H1 (cell line): ENCODE data around the gene RMND5A. TPM values are rescaled to one million over a fixed set of nuclear protein-coding genes. Genes with fewer than 3 reads are reported as not detected.

Experiments used
- CTCF ChIA-PET: fragments of 300-600 bp; sonication (Branson Sonifier 250); formaldehyde crosslinking; loops from one replicate; lab custom pipeline; 2021; ENCODE audit not compliant: partially characterized antibody; lab: Charles Lee
- POLR2A ChIA-PET: fragments of 300-600 bp; sonication (Branson Sonifier 250); formaldehyde crosslinking; loops from one replicate; lab custom pipeline; 2021; ENCODE audit warnings: inconsistent platforms; ENCODE audit not compliant: partially characterized antibody; lab: Charles Lee
- DNase-seq, 2 experiments: peaks; one replicate each; pipeline versions ENCODE4 v3.0.0 to v3.0.0-alpha.2; 2010 to 2022; ENCODE audit warnings: low spot score in 2 of 2, low read depth in 1 of 2, mixed read lengths in 1 of 2
- FAIRE-seq: peaks from 2 replicates; lab custom pipeline; 2011; peaks lifted over from hg19 to GRCh38; lab: Jason Lieb, UNC
- H2AFZ ChIP-seq: 2 replicates; pipeline ENCODE4 v1.8.1; 2012; ENCODE audit warnings: low read length, inconsistent platforms
- H2AK5ac ChIP-seq: 2 replicates; pipeline ENCODE4 v1.6.1; 2013; ENCODE audit warnings: low read depth, low read length
- H2BK120ac ChIP-seq: replicated peaks from 2 replicates; pipeline ENCODE3; 2013; ENCODE audit warnings: low read depth, low read length, inconsistent platforms
- H2BK12ac ChIP-seq: 2 replicates; pipeline ENCODE4 v1.6.1; 2013; ENCODE audit warnings: low read depth, low read length
- H2BK15ac ChIP-seq: 2 replicates; pipeline ENCODE4 v1.6.1; 2013; ENCODE audit warnings: low read length
- H2BK20ac ChIP-seq: 2 replicates; pipeline ENCODE4 v1.6.1; 2013; ENCODE audit warnings: low read length
- H2BK5ac ChIP-seq: 2 replicates; pipeline ENCODE4 v1.6.1; 2013; ENCODE audit warnings: low read depth, low read length
- H3K14ac ChIP-seq: 2 replicates; pipeline ENCODE4 v1.6.1; 2013; ENCODE audit warnings: inconsistent platforms; ENCODE audit not compliant: insufficient read length
- H3K18ac ChIP-seq: 2 replicates; pipeline ENCODE4 v1.6.1; 2013; ENCODE audit warnings: low read length; ENCODE audit errors: extremely low read depth
- H3K23ac ChIP-seq: 2 replicates; pipeline ENCODE4 v1.6.1; 2013; ENCODE audit warnings: inconsistent platforms; ENCODE audit not compliant: insufficient read length
- H3K23me2 ChIP-seq: 2 replicates; pipeline ENCODE4 v1.6.1; 2013; ENCODE audit warnings: low read depth, low read length
- H3K27ac ChIP-seq: 2 replicates; pipeline ENCODE4 v1.6.1; 2011; ENCODE audit warnings: low read depth, low read length, inconsistent platforms
- H3K27me3 ChIP-seq, 4 experiments: replicated peaks in 1 of 4; 1 replicate in 1 of 4; 2 replicates in 3 of 4; pipeline versions ENCODE4 v1.6.1 to v1.8.1; 2011 to 2013; ENCODE audit warnings: low read length in 3 of 4, mild to moderate bottlenecking in 3 of 4, inconsistent platforms in 2 of 4, mixed read lengths in 2 of 4, moderate library complexity in 1 of 4; ENCODE audit not compliant: control insufficient read depth in 3 of 4, insufficient read depth in 3 of 4; ENCODE audit errors: extremely low read depth in 1 of 4
- H3K36me3 ChIP-seq, 4 experiments: 2 replicates each; pipeline versions ENCODE4 v1.6.1 to v1.8.1; 2011 to 2013; ENCODE audit warnings: mild to moderate bottlenecking in 4 of 4, low read length in 3 of 4, moderate library complexity in 2 of 4, control low read depth in 1 of 4, inconsistent platforms in 1 of 4; ENCODE audit not compliant: insufficient read depth in 4 of 4, control insufficient read depth in 2 of 4
- H3K4ac ChIP-seq: replicated peaks from 2 replicates; pipeline ENCODE3; 2013; ENCODE audit warnings: low read length, low read depth, mixed read lengths, inconsistent platforms; ENCODE audit not compliant: insufficient read length
- H3K4me1 ChIP-seq, 4 experiments: replicated peaks in 1 of 4; 1 replicate in 1 of 4; 2 replicates in 3 of 4; pipeline versions ENCODE4 v1.6.1 to v1.8.1; 2011 to 2013; ENCODE audit warnings: low read length in 3 of 4, inconsistent platforms in 2 of 4, mixed read lengths in 1 of 4; ENCODE audit not compliant: insufficient read depth in 4 of 4, control insufficient read depth in 3 of 4
- H3K4me2 ChIP-seq, 2 experiments: 2 replicates each; pipeline versions ENCODE4 v1.6.1 to v1.8.1; 2011 to 2013; ENCODE audit warnings: low read depth in 2 of 2, low read length in 2 of 2, control low read depth in 1 of 2, inconsistent platforms in 1 of 2, mild to moderate bottlenecking in 1 of 2; ENCODE audit not compliant: insufficient read depth in 1 of 2
- H3K4me3 ChIP-seq, 4 experiments: fragments of 200-600, 300-600 bp in 1 of 4; sonication (generic), shearing (Covaris generic), sonication (Bioruptor Twin) in 1 of 4; 2 replicates each; pipeline versions ENCODE4 v1.5.1 to v1.8.1; 2011 to 2016; ENCODE audit warnings: low read length in 4 of 4, low read depth in 3 of 4, control low read depth in 2 of 4, inconsistent platforms in 2 of 4, mild to moderate bottlenecking in 2 of 4, mixed read lengths in 1 of 4, moderate library complexity in 1 of 4; ENCODE audit not compliant: insufficient read depth in 2 of 4; ENCODE audit errors: extremely low read depth in 1 of 4
- H3K56ac ChIP-seq: replicated peaks from 2 replicates; pipeline ENCODE3; 2013; ENCODE audit warnings: low read depth, mild to moderate bottlenecking, mixed read lengths, low read length, inconsistent platforms; ENCODE audit not compliant: insufficient read length
- H3K79me1 ChIP-seq: 2 replicates; pipeline ENCODE4 v1.6.1; 2013; ENCODE audit warnings: low read depth, low read length, control low read depth
- H3K79me2 ChIP-seq, 2 experiments: 2 replicates each; pipeline versions ENCODE4 v1.6.1 to v1.8.1; 2012 to 2013; ENCODE audit warnings: low read length in 2 of 2, mild to moderate bottlenecking in 2 of 2, inconsistent platforms in 1 of 2; ENCODE audit not compliant: insufficient read depth in 2 of 2, control insufficient read depth in 1 of 2
- H3K9ac ChIP-seq, 4 experiments: replicated peaks in 1 of 4; 1 replicate in 1 of 4; 2 replicates in 3 of 4; pipeline versions ENCODE4 v1.6.1 to v1.8.1; 2011 to 2013; ENCODE audit warnings: low read depth in 3 of 4, low read length in 3 of 4, control low read depth in 2 of 4, mild to moderate bottlenecking in 2 of 4, moderate library complexity in 2 of 4, inconsistent platforms in 1 of 4; ENCODE audit errors: extremely low read depth in 1 of 4
- H3K9me3 ChIP-seq, 2 experiments: 2 replicates each; pipeline versions ENCODE4 v1.6.1 to v1.8.1; 2012 to 2013; ENCODE audit warnings: mild to moderate bottlenecking in 2 of 2, moderate library complexity in 2 of 2, control low read depth in 1 of 2, inconsistent platforms in 1 of 2, low read depth in 1 of 2, low read length in 1 of 2, mixed read lengths in 1 of 2; ENCODE audit not compliant: insufficient read depth in 2 of 2
- H4K20me1 ChIP-seq, 2 experiments: replicated peaks in 1 of 2; 2 replicates each; pipeline versions ENCODE3 to v1.8.1; 2011 to 2013; ENCODE audit warnings: inconsistent platforms in 2 of 2, low read length in 2 of 2, mild to moderate bottlenecking in 1 of 2; ENCODE audit not compliant: insufficient read depth in 2 of 2, control insufficient read depth in 1 of 2
- H4K5ac ChIP-seq: 2 replicates; pipeline ENCODE4 v1.6.1; 2013; ENCODE audit warnings: low read length, low read depth, mixed read lengths, inconsistent platforms; ENCODE audit not compliant: insufficient read length
- H4K8ac ChIP-seq: 2 replicates; pipeline ENCODE4 v1.8.0; 2013; ENCODE audit warnings: mild to moderate bottlenecking, moderate library complexity, low read length, inconsistent platforms; ENCODE audit not compliant: insufficient read depth; ENCODE audit errors: extremely low read depth
- H4K91ac ChIP-seq: replicated peaks from 2 replicates; pipeline ENCODE3; 2013; ENCODE audit warnings: low read length, mixed read lengths, inconsistent platforms; ENCODE audit not compliant: insufficient read length
- EGR1 ChIP-seq: IDR thresholded peaks from 2 replicates; pipeline ENCODE4 v1.6.1; 2011; ENCODE audit warnings: low read depth, low read length, borderline replicate concordance
- GABPA ChIP-seq: IDR thresholded peaks from 2 replicates; pipeline ENCODE4 v1.6.1; 2011; ENCODE audit warnings: mild to moderate bottlenecking, low read length, moderate library complexity, borderline replicate concordance; ENCODE audit not compliant: insufficient read depth
- GTF2F1 ChIP-seq: IDR thresholded peaks from 2 replicates; pipeline ENCODE4 v1.6.1; 2012; ENCODE audit warnings: low read depth, low read length, improper control_type of control experiment, borderline replicate concordance
- POU5F1 ChIP-seq: IDR thresholded peaks from 2 replicates; pipeline ENCODE4 v1.6.1; 2011; ENCODE audit warnings: low read depth, mild to moderate bottlenecking, low read length, moderate library complexity
- RAD21 ChIP-seq, 2 experiments: IDR thresholded peaks in 1 of 2; conservative IDR thresholded peaks in 1 of 2; 2 replicates each; pipeline ENCODE4 v1.6.1; 2011; ENCODE audit warnings: low read depth in 2 of 2, low read length in 2 of 2, improper control_type of control experiment in 1 of 2, inconsistent platforms in 1 of 2, mild to moderate bottlenecking in 1 of 2, moderate library complexity in 1 of 2
- RNF2 ChIP-seq: fragments of 200-900, 300-1000 bp; sonication (generic); IDR thresholded peaks from 2 replicates; pipeline ENCODE4 v1.7.1; 2016; ENCODE audit warnings: borderline replicate concordance, low read depth, mild to moderate bottlenecking, antibody characterized with exemption, low read length; ENCODE audit not compliant: poor library complexity, severe bottlenecking; ENCODE audit errors: missing control alignments
- SP1 ChIP-seq: IDR thresholded peaks from 2 replicates; pipeline ENCODE4 v1.6.1; 2011; ENCODE audit warnings: low read depth, low read length
- TEAD4 ChIP-seq: IDR thresholded peaks from 2 replicates; pipeline ENCODE4 v1.6.1; 2012; ENCODE audit warnings: low read depth, low read length, inconsistent platforms, mixed read lengths
- WGBS, 2 experiments: shearing (Covaris generic) in 1 of 2; methylation state at CpG; one replicate each; pipeline versions ENCODE4 v1.1.6 to v1.1.7; 2013 to 2015; ENCODE audit warnings: low lambda C conversion rate in 2 of 2, mixed read lengths in 2 of 2, inconsistent platforms in 1 of 2, low coverage in 1 of 2, missing lambda C conversion rate in 1 of 2; ENCODE audit not compliant: insufficient replicate concordance in 2 of 2, insufficient coverage in 1 of 2, insufficient read length in 1 of 2; ENCODE audit errors: extremely low coverage in 1 of 2, missing lambda C conversion rate in 1 of 2; 5-methylcytosine and 5-hydroxymethylcytosine counted together
- polyA plus RNA-seq, 7 experiments: library from polyadenylated mRNA; depleted of rRNA in 3 of 7; stranded (reverse) in 5 of 7; unstranded in 2 of 7; fragments of >200 nt in 5 of 7; fragments of 200-250 nt in 2 of 7; gene quantifications; 1 replicate in 5 of 7; 2 replicates in 1 of 7; 4 replicates in 1 of 7; pipeline versions ENCODE4 v1.2.1 to v1.2.3, GENCODE V29; 2011 to 2013; ENCODE audit warnings: missing spikeins in 2 of 7, mixed read lengths in 2 of 7
- total RNA-seq: library from RNA; stranded (reverse); fragmentation: NEBNext Ultra II Directional; extraction: Animal tissue kit (Norgen Biotek cat#: 25700); gene quantifications from 2 replicates; pipeline ENCODE4 v1.2.1, GENCODE V29; 2021

RMND5A gene
- total and polyA plus RNA-seq, 2 of the 8 experiments (the other 6 are each of a cell fraction or from before 2014, with no cell fraction given) = 21.0 to 66.2 TPM

GRCh38 chr2:86768189-86768949, 48.3 kb downstream of the RMND5A start:
- WGBS, 2 experiments = 90% methylated on average over 5 of the region's 5 CpGs; no CpG with 5 or more reads in 1 of the 2 experiments
- ChIA-PET POLR2A (no interaction called here), CTCF (interaction anchor here (0.9 kb wide), 2 partner anchors 15 to 19 kb away, joined by 3 read pairs; no protein-coding TSS in a partner anchor)

More at GRCh38 chr2:86768189-86768949, 48.3 kb downstream of the RMND5A start:
- Histone ChIP-seq H3K4ac (no peak overlapping the region), H3K79me1 (no peaks in the 10 kb centered on the region), H3K23ac (no peak overlapping the region), H3K79me2 (no peaks in the 10 kb centered on the region), H2BK20ac (no peak overlapping the region), H2BK15ac (no peak overlapping the region), H3K18ac (no peak overlapping the region), H2AFZ (no peak overlapping the region), H3K23me2 (no peaks in the 10 kb centered on the region), H3K27me3 (no peaks in the 10 kb centered on the region), H2BK120ac (no peak overlapping the region), H2BK5ac (no peak overlapping the region), H2BK12ac (no peak overlapping the region), H3K9ac (no peak overlapping the region), H4K8ac (no peak overlapping the region), H3K4me1 (no peaks in the 10 kb centered on the region), H3K56ac (no peak overlapping the region), H2AK5ac (no peak overlapping the region), H3K27ac (no peak overlapping the region), H3K36me3 (peaks cover 0 to 35% (median 25%) of the 10 kb centered on the region in 4 experiments; a peak in 7 of 8 replicates), H3K14ac (no peak overlapping the region), H4K5ac (no peak overlapping the region), H4K20me1 (peaks cover 0 to 4% of the 10 kb centered on the region in 2 experiments), H3K9me3 (no peaks in the 10 kb centered on the region), H3K4me3 (no peak overlapping the region), H3K4me2 (no peak overlapping the region), H4K91ac (no peak overlapping the region)
- TF ChIP-seq GTF2F1 (no peak), SP1 (no peak), GABPA (no peak), EGR1 (no peak), TEAD4 (no peak), POU5F1 (no peak), RNF2 (no peak), RAD21 (IDR thresholded peaks at IDR 0.05 in 1 of 2, conservative IDR thresholded peaks at IDR 0.05 in 1 of 2; ENCODE audit: low read depth in 2 of 2, low read length in 2 of 2) (no peak)
- FAIRE-seq = no peak
- DNase-seq = no peak
